K562 (cell line): ENCODE data around the gene C1orf50. TPM values are rescaled to one million over a fixed set of nuclear protein-coding genes. Genes with fewer than 3 reads are reported as not detected.

ENCODE experiments used
- BHLHE40 ChIP-seq: IDR thresholded peaks from 2 replicates; pipeline ENCODE4 v1.6.1; 2011; ENCODE audit warnings: low read length, improper control_type of control experiment
- CBFA2T2 ChIP-seq: fragments of 450-650 bp; conservative IDR thresholded peaks from 2 replicates; pipeline ENCODE4 v1.6.1; 2017; ENCODE audit warnings: mild to moderate bottlenecking
- CC2D1A ChIP-seq: fragments of 450-650 bp; IDR thresholded peaks from 2 replicates; pipeline ENCODE4 v1.6.1; 2017; ENCODE audit warnings: mild to moderate bottlenecking
- ESRRA ChIP-seq: fragments of 450-650 bp; IDR thresholded peaks from 2 replicates; pipeline ENCODE4 v1.6.1; 2014; ENCODE audit warnings: low read depth, mild to moderate bottlenecking, moderate library complexity, borderline replicate concordance
- ETV1 ChIP-seq: fragments of 450-650 bp; conservative IDR thresholded peaks from 2 replicates; pipeline ENCODE4 v1.6.1; 2016; ENCODE audit warnings: missing genetic modification characterization, control low read depth, low read depth, missing compliant biosample characterization
- ETV5 ChIP-seq: sonication (generic); formaldehyde crosslinking; IDR thresholded peaks from 2 replicates; pipeline ENCODE4 v1.4.0; 2020; ENCODE audit warnings: low read depth, mild to moderate bottlenecking, missing genetic modification reagents
- FOXA3 ChIP-seq, 2 experiments: fragments of 450-650 bp in 1 of 2; sonication (generic) in 1 of 2; formaldehyde crosslinking; IDR thresholded peaks in 1 of 2; conservative IDR thresholded peaks in 1 of 2; 2 replicates each; pipeline versions ENCODE4 v1.4.0 to v1.8.0; 2020 to 2022; ENCODE audit warnings: mild to moderate bottlenecking in 2 of 2, missing genetic modification reagents in 1 of 2
- GABPB1 ChIP-seq: sonication (generic); formaldehyde crosslinking; IDR thresholded peaks from 2 replicates; pipeline ENCODE4 v1.8.0; 2022; ENCODE audit warnings: mild to moderate bottlenecking, missing genetic modification reagents
- HDAC8 ChIP-seq: fragments of 450-650 bp; IDR thresholded peaks from 2 replicates; pipeline ENCODE4 v1.6.1; 2016; ENCODE audit warnings: mild to moderate bottlenecking, missing genetic modification characterization, moderate library complexity, missing compliant biosample characterization
- MTA1 ChIP-seq: fragments of 450-650 bp; IDR thresholded peaks from 2 replicates; pipeline ENCODE4 v1.6.1; 2017; ENCODE audit warnings: borderline replicate concordance
- NFIC ChIP-seq: fragments of 450-650 bp; IDR thresholded peaks from 2 replicates; pipeline ENCODE4 v1.6.1; 2017; ENCODE audit warnings: mild to moderate bottlenecking, inconsistent platforms
- NR2C1 ChIP-seq, 2 experiments: fragments of 450-650 bp; IDR thresholded peaks; 2 replicates each; pipeline ENCODE4 v1.6.1; 2017; ENCODE audit warnings: mild to moderate bottlenecking in 2 of 2, antibody characterized with exemption in 1 of 2, inconsistent platforms in 1 of 2, missing compliant biosample characterization in 1 of 2, missing genetic modification characterization in 1 of 2
- ZNF263 ChIP-seq: sonication (generic); formaldehyde crosslinking; IDR thresholded peaks from 2 replicates; pipeline ENCODE4 v1.8.0; 2022; ENCODE audit warnings: mild to moderate bottlenecking, missing genetic modification reagents, borderline replicate concordance
- polyA plus RNA-seq, 8 experiments: library from polyadenylated mRNA; depleted of rRNA in 4 of 8; stranded (reverse) in 5 of 8; unstranded in 3 of 8; fragments of >200 nt; fragmentation: Nextera tagmentation in 2 of 8; fragmentation: Illumina TruSeq in 1 of 8; extraction: Ambion mirVana in 2 of 8; extraction: Trizol in 1 of 8; gene quantifications; 2 replicates each; pipeline versions ENCODE4 v1.2.1 to v1.2.3, GENCODE V29; 2011 to 2014; ENCODE audit warnings: inconsistent platforms in 1 of 8, missing spikeins in 1 of 8
- total RNA-seq, 7 experiments: library from RNA; depleted of rRNA in 6 of 7; stranded (reverse); fragments of >200 nt in 6 of 7; fragmentation: Illumina TruSeq in 2 of 7; extraction: Trizol in 2 of 7; gene quantifications; 2 replicates each; pipeline versions ENCODE4 v1.2.1 to v1.2.3, GENCODE V29; 2011 to 2021; ENCODE audit warnings: low replicate concordance in 1 of 7
- TF ChIP-seq, protein P1 (sequence below): sonication (generic); formaldehyde crosslinking; IDR thresholded peaks from 2 replicates; pipeline ENCODE4 v1.8.0; 2022; ENCODE audit warnings: missing genetic modification reagents, mild to moderate bottlenecking, moderate library complexity, borderline replicate concordance
- TF ChIP-seq, protein P2 (sequence below): fragments of 450-650 bp; IDR thresholded peaks from 2 replicates; pipeline ENCODE4 v1.6.1; 2016; ENCODE audit warnings: low read depth
- TF ChIP-seq, protein P3 (sequence below), 3 experiments: fragments of 200-800 bp in 1 of 3; sonication (Bioruptor generic) in 1 of 3; sonication (generic) in 1 of 3; formaldehyde crosslinking in 1 of 3; IDR thresholded peaks; 2 replicates each; pipeline versions ENCODE4 v1.6.1 to v1.8.0; 2016 to 2022; ENCODE audit warnings: mild to moderate bottlenecking in 2 of 3, missing compliant biosample characterization in 2 of 3, missing genetic modification characterization in 2 of 3, missing genetic modification reagents in 1 of 3

C1orf50 gene
- total and polyA plus RNA-seq, 9 of the 15 experiments (the other 6 are each of a cell fraction or from before 2014, with no cell fraction given): 0.55 to 13.9 (median 5.2) TPM

DNA sequence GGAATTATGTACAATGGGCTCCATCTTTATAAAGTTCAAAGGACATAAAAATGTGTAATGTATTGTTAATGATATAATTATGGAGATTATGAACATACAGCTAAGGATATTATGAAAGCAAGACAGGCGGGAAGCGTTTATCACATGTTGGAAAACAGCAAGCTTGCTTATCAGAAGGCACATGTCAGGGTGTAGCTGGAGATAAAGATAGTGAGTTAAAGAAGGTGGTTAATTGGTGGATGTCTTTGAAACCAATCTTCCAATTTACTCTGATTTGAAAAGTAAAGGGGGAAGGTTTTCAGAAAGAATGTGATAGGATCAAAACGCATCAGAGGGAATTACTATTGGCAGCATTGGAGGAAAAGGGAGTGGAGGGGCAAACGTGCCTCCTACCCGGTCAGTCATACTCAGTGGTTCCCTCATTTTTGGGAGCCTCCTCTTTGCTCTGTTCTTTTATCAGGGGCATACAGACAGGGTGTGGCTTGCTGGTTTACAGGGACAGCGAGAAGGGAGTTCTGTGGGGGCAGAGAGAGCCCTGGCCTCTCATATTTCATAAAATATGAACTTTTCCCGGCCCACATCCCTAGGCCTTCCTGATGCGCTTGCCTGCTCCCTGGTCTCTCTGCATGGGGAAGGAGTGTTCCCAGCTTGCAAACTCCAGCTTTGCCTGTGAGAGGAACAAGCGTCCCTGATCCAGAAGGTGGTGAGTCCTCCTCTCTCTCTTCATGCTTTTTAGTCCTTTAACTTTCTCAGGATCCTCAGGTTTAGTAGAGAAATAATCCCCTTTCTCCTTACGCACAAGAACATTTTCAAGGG lies 58.2 kb downstream of the C1orf50 start (continued):
- TF ChIP-seq, protein P1, sequence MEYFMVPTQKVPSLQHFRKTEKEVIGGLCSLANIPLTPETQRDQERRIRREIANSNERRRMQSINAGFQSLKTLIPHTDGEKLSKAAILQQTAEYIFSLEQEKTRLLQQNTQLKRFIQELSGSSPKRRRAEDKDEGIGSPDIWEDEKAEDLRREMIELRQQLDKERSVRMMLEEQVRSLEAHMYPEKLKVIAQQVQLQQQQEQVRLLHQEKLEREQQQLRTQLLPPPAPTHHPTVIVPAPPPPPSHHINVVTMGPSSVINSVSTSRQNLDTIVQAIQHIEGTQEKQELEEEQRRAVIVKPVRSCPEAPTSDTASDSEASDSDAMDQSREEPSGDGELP (CRISPR knock-in tag): peak; percentile 21; the same call in 1 of the 2 replicates
- TF ChIP-seq ZNF263 (CRISPR knock-in tag) (peak; percentile 91), GABPB1 (CRISPR knock-in tag) (peak; percentile 46; the same call in 1 of the 2 replicates), ESRRA (0 out of 2 replicates have a peak, but pooled peaks have one; percentile 20), BHLHE40 (peak; percentile 91), FOXA3 (CRISPR knock-in tag; conservative IDR thresholded peaks at IDR 0.05 in 1 of 2, IDR thresholded peaks at IDR 0.05 in 1 of 2) (peak in 1 of 2 experiments; percentile 4; a peak in 1 of 4 replicates), NFIC (peak; percentile 92), CC2D1A (peak; percentile 98), MTA1 (peak; percentile 90), ETV1 (tag) (peak; percentile 50), ETV5 (no peak), CBFA2T2 (peak; percentile 98), NR2C1 (IDR thresholded peaks at IDR 0.05) (peak; percentile 58; the same call in 1 of the 2 replicates), NR2C1 (tag; IDR thresholded peaks at IDR 0.05) (peak; percentile 59; the same call in 1 of the 2 replicates), HDAC8 (tag) (0 out of 2 replicates have a peak, but pooled peaks have one; percentile 45)
- TF ChIP-seq, protein P2, sequence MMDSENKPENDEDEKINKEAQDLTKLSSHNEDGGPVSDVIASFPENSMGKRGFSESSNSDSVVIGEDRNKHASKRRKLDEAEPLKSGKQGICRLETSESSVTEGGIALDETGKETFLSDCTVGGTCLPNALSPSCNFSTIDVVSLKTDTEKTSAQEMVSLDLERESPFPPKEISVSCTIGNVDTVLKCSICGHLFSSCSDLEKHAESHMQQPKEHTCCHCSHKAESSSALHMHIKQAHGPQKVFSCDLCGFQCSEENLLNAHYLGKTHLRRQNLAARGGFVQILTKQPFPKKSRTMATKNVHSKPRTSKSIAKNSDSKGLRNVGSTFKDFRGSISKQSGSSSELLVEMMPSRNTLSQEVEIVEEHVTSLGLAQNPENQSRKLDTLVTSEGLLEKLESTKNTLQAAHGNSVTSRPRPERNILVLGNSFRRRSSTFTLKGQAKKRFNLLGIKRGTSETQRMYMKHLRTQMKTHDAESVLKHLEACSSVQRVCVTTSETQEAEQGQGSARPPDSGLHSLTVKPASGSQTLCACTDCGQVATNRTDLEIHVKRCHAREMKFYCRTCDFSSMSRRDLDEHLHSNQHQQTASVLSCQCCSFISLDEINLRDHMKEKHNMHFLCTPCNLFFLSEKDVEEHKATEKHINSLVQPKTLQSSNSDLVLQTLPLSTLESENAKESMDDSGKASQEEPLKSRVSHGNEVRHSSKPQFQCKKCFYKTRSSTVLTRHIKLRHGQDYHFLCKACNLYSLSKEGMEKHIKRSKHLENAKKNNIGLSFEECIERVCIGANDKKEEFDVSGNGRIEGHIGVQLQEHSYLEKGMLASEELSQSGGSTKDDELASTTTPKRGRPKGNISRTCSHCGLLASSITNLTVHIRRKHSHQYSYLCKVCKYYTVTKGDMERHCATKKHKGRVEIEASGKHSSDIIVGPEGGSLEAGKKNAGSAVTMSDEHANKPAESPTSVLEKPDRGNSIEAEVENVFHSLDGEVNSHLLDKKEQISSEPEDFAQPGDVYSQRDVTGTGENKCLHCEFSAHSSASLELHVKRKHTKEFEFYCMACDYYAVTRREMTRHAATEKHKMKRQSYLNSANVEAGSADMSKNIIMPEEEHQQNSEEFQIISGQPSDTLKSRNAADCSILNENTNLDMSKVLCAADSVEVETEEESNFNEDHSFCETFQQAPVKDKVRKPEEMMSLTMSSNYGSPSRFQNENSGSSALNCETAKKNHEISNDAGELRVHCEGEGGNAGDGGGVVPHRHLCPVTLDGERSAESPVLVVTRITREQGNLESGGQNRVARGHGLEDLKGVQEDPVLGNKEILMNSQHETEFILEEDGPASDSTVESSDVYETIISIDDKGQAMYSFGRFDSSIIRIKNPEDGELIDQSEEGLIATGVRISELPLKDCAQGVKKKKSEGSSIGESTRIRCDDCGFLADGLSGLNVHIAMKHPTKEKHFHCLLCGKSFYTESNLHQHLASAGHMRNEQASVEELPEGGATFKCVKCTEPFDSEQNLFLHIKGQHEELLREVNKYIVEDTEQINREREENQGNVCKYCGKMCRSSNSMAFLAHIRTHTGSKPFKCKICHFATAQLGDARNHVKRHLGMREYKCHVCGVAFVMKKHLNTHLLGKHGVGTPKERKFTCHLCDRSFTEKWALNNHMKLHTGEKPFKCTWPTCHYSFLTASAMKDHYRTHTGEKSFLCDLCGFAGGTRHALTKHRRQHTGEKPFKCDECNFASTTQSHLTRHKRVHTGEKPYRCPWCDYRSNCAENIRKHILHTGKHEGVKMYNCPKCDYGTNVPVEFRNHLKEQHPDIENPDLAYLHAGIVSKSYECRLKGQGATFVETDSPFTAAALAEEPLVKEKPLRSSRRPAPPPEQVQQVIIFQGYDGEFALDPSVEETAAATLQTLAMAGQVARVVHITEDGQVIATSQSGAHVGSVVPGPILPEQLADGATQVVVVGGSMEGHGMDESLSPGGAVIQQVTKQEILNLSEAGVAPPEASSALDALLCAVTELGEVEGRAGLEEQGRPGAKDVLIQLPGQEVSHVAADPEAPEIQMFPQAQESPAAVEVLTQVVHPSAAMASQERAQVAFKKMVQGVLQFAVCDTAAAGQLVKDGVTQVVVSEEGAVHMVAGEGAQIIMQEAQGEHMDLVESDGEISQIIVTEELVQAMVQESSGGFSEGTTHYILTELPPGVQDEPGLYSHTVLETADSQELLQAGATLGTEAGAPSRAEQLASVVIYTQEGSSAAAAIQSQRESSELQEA: no peak
- TF ChIP-seq, protein P3, sequence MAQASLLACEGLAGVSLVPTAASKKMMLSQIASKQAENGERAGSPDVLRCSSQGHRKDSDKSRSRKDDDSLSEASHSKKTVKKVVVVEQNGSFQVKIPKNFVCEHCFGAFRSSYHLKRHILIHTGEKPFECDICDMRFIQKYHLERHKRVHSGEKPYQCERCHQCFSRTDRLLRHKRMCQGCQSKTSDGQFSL (CRISPR knock-in tag; IDR thresholded peaks at IDR 0.05): peak; percentile 56; the same call in 1 of the 2 replicates
- TF ChIP-seq, protein P3 (tag; IDR thresholded peaks at IDR 0.05): no peak
